ENCODE results near the gene ZNF654.
"Not testable (repeated sequence)": the region's sequence is repeated elsewhere in the genome, so short reads cannot be mapped to it uniquely, and the experiment has no call there.

The ZNF654 gene

GRCh38 chr3:88061746-88062145 lies 2.7 kb downstream of the ZNF654 start:
- DNase-seq: peak; percentile 82

GRCh38 chr3:88075072-88075471 lies 16.0 kb downstream of the ZNF654 start:
- DNase-seq: no peak

GRCh38 chr3:88075497-88075896 lies 16.4 kb downstream of the ZNF654 start:
- DNase-seq: no peak

GRCh38 chr3:88076712-88077111 lies 17.7 kb downstream of the ZNF654 start:
- DNase-seq: no peak

GRCh38 chr3:88078932-88079331 lies 19.9 kb downstream of the ZNF654 start:
- no peak for DNase-seq

GRCh38 chr3:88082854-88083253 lies 23.8 kb downstream of the ZNF654 start:
- no peak for DNase-seq

- DNase-seq: no peak
Measured at GRCh38 chr3:88084097-88084501, 25.0 kb downstream of the ZNF654 start.

GRCh38 chr3:88090681-88091080 lies 31.6 kb downstream of the ZNF654 start:
- DNase-seq: no peak

GRCh38 chr3:88092270-88092669 lies 33.2 kb downstream of the ZNF654 start:
- DNase-seq: no peak

- no peak for DNase-seq
Measured at GRCh38 chr3:88093266-88093665, 34.2 kb downstream of the ZNF654 start.

GRCh38 chr3:88101142-88101541 lies 42.1 kb downstream of the ZNF654 start:
- no peak for DNase-seq

GRCh38 chr3:88105325-88105724 lies 46.3 kb downstream of the ZNF654 start:
- DNase-seq: no peak

- peak; percentile 39 for DNase-seq
Measured at GRCh38 chr3:88112289-88112688, 53.2 kb downstream of the ZNF654 start.

- peak; percentile 81 for DNase-seq
Measured at GRCh38 chr3:88113311-88114162, 54.5 kb downstream of the ZNF654 start.

GRCh38 chr3:88114878-88115549 lies 56.0 kb downstream of the ZNF654 start:
- DNase-seq: no peak

GRCh38 chr3:88117683-88118082 lies 58.6 kb downstream of the ZNF654 start:
- peak; percentile 52 for DNase-seq

- DNase-seq: not testable (repeated sequence)
Measured at GRCh38 chr3:88118603-88119002, 59.5 kb downstream of the ZNF654 start.

- DNase-seq: no peak
Measured at GRCh38 chr3:88123526-88123925, 64.5 kb downstream of the ZNF654 start.

GRCh38 chr3:88131695-88132094 lies 72.6 kb downstream of the ZNF654 start:
- DNase-seq: no peak

GRCh38 chr3:88132894-88133293 lies 73.8 kb downstream of the ZNF654 start:
- DNase-seq: no peak

- DNase-seq: no peak
Measured at GRCh38 chr3:88133711-88134263, 74.7 kb downstream of the ZNF654 start.

- DNase-seq: no peak
Measured at GRCh38 chr3:88137836-88138235, 78.8 kb downstream of the ZNF654 start.

- DNase-seq: no peak
Measured at GRCh38 chr3:88141458-88142083, 82.5 kb downstream of the ZNF654 start.
